Peyer's patch (tissue), 4 donors: Measurements from ENCODE around the gene PIN1. TPM values are rescaled to one million over a fixed set of nuclear protein-coding genes. Genes with fewer than 3 reads are reported as not detected.
"Not testable (repeated sequence)": the region's sequence is repeated elsewhere in the genome, so short reads cannot be mapped to it uniquely, and the experiment has no call there.

ENCODE experiments used
- DNase-seq, 3 donors: peaks; one replicate each; pipeline ENCODE4 v3.0.0-alpha.2; 2017 to 2019
- H3K27ac ChIP-seq, 4 donors: fragments of 200-600 bp; sonication (generic); one replicate each; pipeline ENCODE4 v1.5.1; 2016 to 2019
- H3K27me3 ChIP-seq, 2 donors: fragments of 200-600 bp; sonication (generic); one replicate each; pipeline ENCODE4 v1.5.1; 2019
- H3K36me3 ChIP-seq, 3 donors: fragments of 200-600 bp; sonication (generic); one replicate each; pipeline ENCODE4 v1.5.1; 2016 to 2019
- H3K4me1 ChIP-seq, 4 donors: fragments of 200-600 bp; sonication (generic); one replicate each; pipeline ENCODE4 v1.5.1; 2016 to 2019
- H3K4me3 ChIP-seq, 4 donors: fragments of 200-600 bp; sonication (generic); 1 replicate in 3 of 4; 2 replicates in 1 of 4; pipeline ENCODE4 v1.5.1; 2016 to 2019; ENCODE audit warnings: mild to moderate bottlenecking in 1 of 4
- H3K9me3 ChIP-seq, 4 donors: fragments of 200-600 bp; sonication (generic); one replicate each; pipeline ENCODE4 v1.5.1; 2016 to 2019; ENCODE audit warnings: mild to moderate bottlenecking in 1 of 4
- CTCF ChIP-seq, 6 experiments: fragments of 450-650 bp in 4 of 6; fragments of 200-600 bp in 2 of 6; sonication (generic) in 1 of 6; IDR thresholded peaks; one replicate each; pipeline ENCODE4 v1.5.1; 2017 to 2019; ENCODE audit warnings: antibody characterized with exemption in 6 of 6, mild to moderate bottlenecking in 3 of 6, moderate library complexity in 1 of 6
- POLR2A ChIP-seq, 2 donors: fragments of 450-650 bp; IDR thresholded peaks; one replicate each; pipeline ENCODE4 v1.5.1; 2017; ENCODE audit warnings: antibody characterized with exemption in 2 of 2, mild to moderate bottlenecking in 2 of 2, moderate library complexity in 2 of 2
- total RNA-seq, 4 donors: library from RNA; depleted of rRNA; stranded (reverse); fragments of >200 nt; gene quantifications; one replicate each; pipeline ENCODE4 v1.1.0, GENCODE V29; 2016

Gene PIN1
- 10 to 100 TPM; 35.7 to 89.1 (median 61.1) TPM for total RNA-seq

- peak; percentile 99 to 100 (median 100) for DNase-seq
- H3K4me1 ChIP-seq = peaks cover 0 to 17% (median 7%) of the 10 kb centered on the region in 4 donors
- peak within 1 kb of the TSS; percentile 69 to 83 (median 76) for H3K27ac ChIP-seq
- peaks cover 0 to 24% (median 0%) of the 10 kb centered on the region in 3 donors for H3K36me3 ChIP-seq
- H3K9me3 ChIP-seq = no peaks in the 10 kb centered on the region
- H3K27me3 ChIP-seq = no peaks in the 10 kb centered on the region
- TF ChIP-seq CTCF (IDR thresholded peaks at IDR 0.05) (peak; percentile 28 to 81 (median 68)), POLR2A (IDR thresholded peaks at IDR 0.05) (peak in 1 of 2 donors; percentile 41)
- peak within 1 kb of the TSS; percentile 90 to 100 (median 94) for H3K4me3 ChIP-seq
These were observed at the start of gene PIN1 for GRCh38 chr19:9834726-9835506. Gene PIN1, plus strand, starts transcription at chr19:9835318. Its CDS starts 27 bp downstream, at chr19:9835345.

GRCh38 chr19:9785367-9786331 is 49.5 kb upstream of the PIN1 start:
- peak overlapping the region; percentile 89 to 100 (median 98) for H3K27ac ChIP-seq
- H3K36me3 ChIP-seq = no peaks in the 10 kb centered on the region
- no peaks in the 10 kb centered on the region for H3K9me3 ChIP-seq
- TF ChIP-seq CTCF (IDR thresholded peaks at IDR 0.05) = no peak
- TF ChIP-seq POLR2A (IDR thresholded peaks at IDR 0.05) = peak; percentile 88 to 94
- peak; percentile 98 to 100 (median 99) for DNase-seq
- no peaks in the 10 kb centered on the region for H3K27me3 ChIP-seq
- peak overlapping the region; percentile 53 to 92 (median 74) for H3K4me3 ChIP-seq
- H3K4me1 ChIP-seq = peaks cover 0 to 17% (median 0%) of the 10 kb centered on the region in 4 donors

GRCh38 chr19:9786342-9786741 is 48.8 kb upstream of the PIN1 start:
- no peak for TF ChIP-seq CTCF (IDR thresholded peaks at IDR 0.05)
- no peak for TF ChIP-seq POLR2A (IDR thresholded peaks at IDR 0.05)
- no peaks in the 10 kb centered on the region for H3K36me3 ChIP-seq
- no peaks in the 10 kb centered on the region for H3K27me3 ChIP-seq
- no peak for DNase-seq
- H3K9me3 ChIP-seq = no peaks in the 10 kb centered on the region
- peak overlapping the region; percentile 53 to 92 (median 74) for H3K4me3 ChIP-seq
- H3K27ac ChIP-seq = peak overlapping the region; percentile 89 to 100 (median 98)
- H3K4me1 ChIP-seq = peaks cover 0 to 24% (median under 1%) of the 10 kb centered on the region in 4 donors

GRCh38 chr19:9786819-9787218 is 48.3 kb upstream of the PIN1 start:
- Histone ChIP-seq H3K27me3 (no peaks in the 10 kb centered on the region), H3K27ac (peak overlapping the region in 2 of 4 donors; percentile 97 to 100), H3K4me3 (no peak overlapping the region), H3K4me1 (peaks cover 0 to 24% (median 1%) of the 10 kb centered on the region in 4 donors), H3K36me3 (no peaks in the 10 kb centered on the region), H3K9me3 (no peaks in the 10 kb centered on the region)
- no peak for DNase-seq
- TF ChIP-seq POLR2A (IDR thresholded peaks at IDR 0.05) (no peak), CTCF (IDR thresholded peaks at IDR 0.05) (no peak)

- DNase-seq, H3K9me3 ChIP-seq, H3K36me3 ChIP-seq, H3K27ac ChIP-seq, H3K4me3 ChIP-seq, H3K27me3 ChIP-seq: not testable (repeated sequence)
- peaks cover 0 to 24% (median 1%) of the 10 kb centered on the region in 4 donors for H3K4me1 ChIP-seq
These were observed 46.5 kb upstream of the PIN1 start for GRCh38 chr19:9788604-9789003.
